ENCODE measurements around the gene SRY.

GRCh38 chrY:2828497-2828896 is 41.0 kb upstream of the SRY start:
- no peak for TF ChIP-seq CTCF (IDR thresholded peaks at IDR 0.05)
- no peak for TF ChIP-seq POLR2A (IDR thresholded peaks at IDR 0.05)

All from uterus (tissue), 2 donors.